ENCODE results near the gene TMEM242.

The TMEM242 gene

GRCh38 chr6:157263881-157264397 is 59.4 kb downstream of the TMEM242 start:
- Histone ChIP-seq H3K27ac (ENCODE audit: low read depth, low read length) (no peak overlapping the region), H3K27me3 (ENCODE audit: insufficient read depth, low read length) (no peaks in the 10 kb centered on the region), H3K36me3 (ENCODE audit: insufficient read depth, low read length) (no peaks in the 10 kb centered on the region), H3K4me1 (ENCODE audit: insufficient read depth, low read length) (no peaks in the 10 kb centered on the region), H3K4me3 (ENCODE audit: low read length) (no peak overlapping the region), H3K9ac (ENCODE audit: low read depth, low read length) (no peak overlapping the region), H3K9me3 (ENCODE audit: insufficient read depth, low read depth, low read length) (no peaks in the 10 kb centered on the region)
- 84% methylated on average over 3 of the region's 3 CpGs for WGBS

- 95% methylated on average over 5 of the region's 5 CpGs for WGBS
- H3K27me3 ChIP-seq (ENCODE audit: insufficient read depth, low read length): no peaks in the 10 kb centered on the region
- no peaks in the 10 kb centered on the region for H3K36me3 ChIP-seq (ENCODE audit: insufficient read depth, low read length)
These were observed 60.2 kb downstream of the TMEM242 start for GRCh38 chr6:157263146-157263545.

GRCh38 chr6:157261606-157262005 is 61.7 kb downstream of the TMEM242 start:
- Histone ChIP-seq H3K27ac (ENCODE audit: low read depth, low read length) (no peak overlapping the region), H3K9ac (ENCODE audit: low read depth, low read length) (no peak overlapping the region), H3K27me3 (ENCODE audit: insufficient read depth, low read length) (no peaks in the 10 kb centered on the region), H3K36me3 (ENCODE audit: insufficient read depth, low read length) (no peaks in the 10 kb centered on the region), H3K4me1 (ENCODE audit: insufficient read depth, low read length) (no peaks in the 10 kb centered on the region), H3K4me3 (ENCODE audit: low read length) (no peak overlapping the region), H3K9me3 (ENCODE audit: insufficient read depth, low read depth, low read length) (no peaks in the 10 kb centered on the region)
- WGBS: 96% methylated on average over 9 of the region's 9 CpGs

More at GRCh38 chr6:157263146-157263545, 60.2 kb downstream of the TMEM242 start:
- no peaks in the 10 kb centered on the region for H3K4me1 ChIP-seq (ENCODE audit: insufficient read depth, low read length)
- H3K9me3 ChIP-seq (ENCODE audit: insufficient read depth, low read depth, low read length): no peaks in the 10 kb centered on the region
- H3K27ac ChIP-seq (ENCODE audit: low read depth, low read length): no peak overlapping the region
- H3K9ac ChIP-seq (ENCODE audit: low read depth, low read length): no peak overlapping the region
- H3K4me3 ChIP-seq (ENCODE audit: low read length): no peak overlapping the region

GRCh38 chr6:157260735-157261410 is 62.4 kb downstream of the TMEM242 start:
- no peak overlapping the region for H3K9ac ChIP-seq (ENCODE audit: low read depth, low read length)
- 89% methylated on average over 16 of the region's 16 CpGs for WGBS
- H3K36me3 ChIP-seq (ENCODE audit: insufficient read depth, low read length): no peaks in the 10 kb centered on the region

GRCh38 chr6:157259443-157259842 is 63.9 kb downstream of the TMEM242 start:
- Histone ChIP-seq H3K27me3 (ENCODE audit: insufficient read depth, low read length) (no peaks in the 10 kb centered on the region), H3K9me3 (ENCODE audit: insufficient read depth, low read depth, low read length) (no peaks in the 10 kb centered on the region), H3K27ac (ENCODE audit: low read depth, low read length) (no peak overlapping the region), H3K36me3 (ENCODE audit: insufficient read depth, low read length) (no peaks in the 10 kb centered on the region), H3K4me1 (ENCODE audit: insufficient read depth, low read length) (no peaks in the 10 kb centered on the region), H3K9ac (ENCODE audit: low read depth, low read length) (no peak overlapping the region), H3K4me3 (ENCODE audit: low read length) (no peak overlapping the region)
- WGBS: 91% methylated on average over 9 of the region's 9 CpGs

More at GRCh38 chr6:157260735-157261410, 62.4 kb downstream of the TMEM242 start:
- Histone ChIP-seq H3K9me3 (ENCODE audit: insufficient read depth, low read depth, low read length) (no peaks in the 10 kb centered on the region), H3K4me3 (ENCODE audit: low read length) (no peak overlapping the region), H3K4me1 (ENCODE audit: insufficient read depth, low read length) (no peaks in the 10 kb centered on the region), H3K27me3 (ENCODE audit: insufficient read depth, low read length) (no peaks in the 10 kb centered on the region), H3K27ac (ENCODE audit: low read depth, low read length) (no peak overlapping the region)

- H3K9ac ChIP-seq (ENCODE audit: low read depth, low read length): no peak overlapping the region
- WGBS: 94% methylated on average over 11 of the region's 11 CpGs
- no peaks in the 10 kb centered on the region for H3K9me3 ChIP-seq (ENCODE audit: insufficient read depth, low read depth, low read length)
- H3K27me3 ChIP-seq (ENCODE audit: insufficient read depth, low read length): no peaks in the 10 kb centered on the region
- H3K36me3 ChIP-seq (ENCODE audit: insufficient read depth, low read length): no peaks in the 10 kb centered on the region
- H3K4me3 ChIP-seq (ENCODE audit: low read length): no peak overlapping the region
- H3K27ac ChIP-seq (ENCODE audit: low read depth, low read length): no peak overlapping the region
- H3K4me1 ChIP-seq (ENCODE audit: insufficient read depth, low read length): no peaks in the 10 kb centered on the region
These were observed 64.4 kb downstream of the TMEM242 start for GRCh38 chr6:157258878-157259277.

GRCh38 chr6:157255079-157255478 is 68.2 kb downstream of the TMEM242 start:
- Histone ChIP-seq H3K9me3 (ENCODE audit: insufficient read depth, low read depth, low read length) (no peaks in the 10 kb centered on the region), H3K4me1 (ENCODE audit: insufficient read depth, low read length) (no peaks in the 10 kb centered on the region), H3K4me3 (ENCODE audit: low read length) (no peak overlapping the region), H3K36me3 (ENCODE audit: insufficient read depth, low read length) (no peaks in the 10 kb centered on the region), H3K27ac (ENCODE audit: low read depth, low read length) (no peak overlapping the region), H3K27me3 (ENCODE audit: insufficient read depth, low read length) (no peaks in the 10 kb centered on the region; the same call in 1 of the 2 replicates), H3K9ac (ENCODE audit: low read depth, low read length) (no peak overlapping the region)
- 94% methylated on average over 3 of the region's 3 CpGs for WGBS

GRCh38 chr6:157254538-157254937 is 68.8 kb downstream of the TMEM242 start:
- H3K36me3 ChIP-seq (ENCODE audit: insufficient read depth, low read length): no peaks in the 10 kb centered on the region
- H3K9me3 ChIP-seq (ENCODE audit: insufficient read depth, low read depth, low read length): no peaks in the 10 kb centered on the region
- WGBS: 83% methylated on average over 1 of the region's 3 CpGs
- no peaks in the 10 kb centered on the region; the same call in 1 of the 2 replicates for H3K27me3 ChIP-seq (ENCODE audit: insufficient read depth, low read length)
- H3K4me3 ChIP-seq (ENCODE audit: low read length): no peak overlapping the region
- H3K4me1 ChIP-seq (ENCODE audit: insufficient read depth, low read length): no peaks in the 10 kb centered on the region
- no peak overlapping the region for H3K9ac ChIP-seq (ENCODE audit: low read depth, low read length)
- H3K27ac ChIP-seq (ENCODE audit: low read depth, low read length): no peak overlapping the region

GRCh38 chr6:157253699-157254098 is 69.6 kb downstream of the TMEM242 start:
- no peaks in the 10 kb centered on the region for H3K9me3 ChIP-seq (ENCODE audit: insufficient read depth, low read depth, low read length)
- no peaks in the 10 kb centered on the region for H3K36me3 ChIP-seq (ENCODE audit: insufficient read depth, low read length)
- no peaks in the 10 kb centered on the region; the same call in 1 of the 2 replicates for H3K27me3 ChIP-seq (ENCODE audit: insufficient read depth, low read length)
- H3K4me3 ChIP-seq (ENCODE audit: low read length): no peak overlapping the region
- no peak overlapping the region for H3K9ac ChIP-seq (ENCODE audit: low read depth, low read length)
- no peak overlapping the region for H3K27ac ChIP-seq (ENCODE audit: low read depth, low read length)
- H3K4me1 ChIP-seq (ENCODE audit: insufficient read depth, low read length): no peaks in the 10 kb centered on the region
- 92% methylated on average over 6 of the region's 7 CpGs for WGBS

- Histone ChIP-seq H3K27ac (ENCODE audit: low read depth, low read length) (no peak overlapping the region), H3K4me3 (ENCODE audit: low read length) (no peak overlapping the region), H3K27me3 (ENCODE audit: insufficient read depth, low read length) (no peaks in the 10 kb centered on the region; the same call in 1 of the 2 replicates), H3K9ac (ENCODE audit: low read depth, low read length) (no peak overlapping the region), H3K36me3 (ENCODE audit: insufficient read depth, low read length) (no peaks in the 10 kb centered on the region), H3K4me1 (ENCODE audit: insufficient read depth, low read length) (no peaks in the 10 kb centered on the region), H3K9me3 (ENCODE audit: insufficient read depth, low read depth, low read length) (no peaks in the 10 kb centered on the region)
- 86% methylated on average over 7 of the region's 7 CpGs for WGBS
These were observed 70.3 kb downstream of the TMEM242 start for GRCh38 chr6:157253017-157253416.

GRCh38 chr6:157251586-157252247 is 71.6 kb downstream of the TMEM242 start:
- Histone ChIP-seq H3K27me3 (ENCODE audit: insufficient read depth, low read length) (no peaks in the 10 kb centered on the region; the same call in 1 of the 2 replicates), H3K27ac (ENCODE audit: low read depth, low read length) (no peak overlapping the region)
- 84% methylated on average over 8 of the region's 8 CpGs for WGBS

More at GRCh38 chr6:157251586-157252247, 71.6 kb downstream of the TMEM242 start:
- H3K9me3 ChIP-seq (ENCODE audit: insufficient read depth, low read depth, low read length): no peaks in the 10 kb centered on the region
- H3K4me3 ChIP-seq (ENCODE audit: low read length): no peak overlapping the region
- no peaks in the 10 kb centered on the region for H3K4me1 ChIP-seq (ENCODE audit: insufficient read depth, low read length)
- H3K9ac ChIP-seq (ENCODE audit: low read depth, low read length): no peak overlapping the region
- no peaks in the 10 kb centered on the region for H3K36me3 ChIP-seq (ENCODE audit: insufficient read depth, low read length)
